Tibial nerve (tissue), 4 donors: ENCODE results near the gene TRIM34. TPM values are rescaled to one million over a fixed set of nuclear protein-coding genes. Genes with fewer than 3 reads are reported as not detected.

Source experiments
- DNase-seq, 2 donors: peaks; one replicate each; pipeline ENCODE4 v3.0.0-alpha.2; 2019; ENCODE audit warnings: low spot score in 2 of 2
- H3K27ac ChIP-seq, 4 donors: fragments of 200-600 bp; sonication (generic) in 3 of 4; one replicate each; pipeline ENCODE4 v1.5.1; 2017 to 2019; ENCODE audit warnings: mild to moderate bottlenecking in 1 of 4
- H3K27me3 ChIP-seq, 2 donors: fragments of 200-600 bp; sonication (generic) in 1 of 2; one replicate each; pipeline versions ENCODE4 v1.5.1 to v1.6.0; 2017 to 2019
- H3K36me3 ChIP-seq, 3 donors: fragments of 200-600 bp; sonication (generic); one replicate each; pipeline ENCODE4 v1.5.1; 2018 to 2019
- H3K4me1 ChIP-seq, 4 donors: fragments of 200-600 bp; sonication (generic) in 3 of 4; one replicate each; pipeline ENCODE4 v1.5.1; 2017 to 2019
- H3K4me3 ChIP-seq, 4 donors: fragments of 200-600 bp; sonication (generic) in 3 of 4; one replicate each; pipeline ENCODE4 v1.5.1; 2017 to 2019; ENCODE audit warnings: mild to moderate bottlenecking in 1 of 4, moderate library complexity in 1 of 4
- H3K9me3 ChIP-seq, 4 donors: fragments of 200-600 bp; sonication (generic) in 3 of 4; one replicate each; pipeline ENCODE4 v1.5.1; 2017 to 2019
- CTCF ChIP-seq, 5 experiments: fragments of 200-600 bp in 3 of 5; fragments of 450-650 bp in 2 of 5; sonication (generic) in 3 of 5; IDR thresholded peaks; one replicate each; pipeline ENCODE4 v1.5.1; 2016 to 2019; ENCODE audit warnings: antibody characterized with exemption in 5 of 5, mild to moderate bottlenecking in 3 of 5, moderate library complexity in 2 of 5
- EP300 ChIP-seq, 2 donors: sonication (generic); formaldehyde crosslinking; IDR thresholded peaks; one replicate each; pipeline ENCODE4 v1.6.1; 2017; ENCODE audit warnings: antibody characterized with exemption in 2 of 2, mild to moderate bottlenecking in 1 of 2
- POLR2A ChIP-seq, 2 donors: fragments of 450-650 bp; IDR thresholded peaks; one replicate each; pipeline ENCODE4 v1.6.1; 2017; ENCODE audit warnings: antibody characterized with exemption in 2 of 2, mild to moderate bottlenecking in 2 of 2, moderate library complexity in 2 of 2
- WGBS, 2 donors: methylation state at CpG; one replicate each; pipeline ENCODE4 v1.1.5; 2018; 5-methylcytosine and 5-hydroxymethylcytosine counted together
- total RNA-seq, 4 donors: library from RNA; depleted of rRNA; stranded (reverse); fragments of >200 nt; gene quantifications; one replicate each; pipeline ENCODE4 v1.1.0, GENCODE V29; 2016

TRIM34 gene
- total RNA-seq, 4 donors from 2014 or later: 2.2 to 6.1 (median 3.1) TPM

- no peak for DNase-seq
- H3K36me3 ChIP-seq: no peaks in the 10 kb centered on the region
- peaks cover 0 to 41% (median 19%) of the 10 kb centered on the region in 4 donors for H3K4me1 ChIP-seq
- no peaks in the 10 kb centered on the region for H3K27me3 ChIP-seq
- no peaks in the 10 kb centered on the region for H3K9me3 ChIP-seq
- H3K4me3 ChIP-seq: no peak overlapping the region
- TF ChIP-seq EP300 (IDR thresholded peaks at IDR 0.05) (no peak), POLR2A (IDR thresholded peaks at IDR 0.05) (no peak), CTCF (IDR thresholded peaks at IDR 0.05) (no peak)
- H3K27ac ChIP-seq: no peak overlapping the region
- 95 to 97% methylated on average over 3 of the region's 3 CpGs for WGBS, 2 donors
These were observed 2.0 kb upstream of the TRIM34 start for GRCh38 chr11:5622802-5623201.

GRCh38 chr11:5625281-5625680 is 480 bp downstream of the TRIM34 start:
- TF ChIP-seq POLR2A (IDR thresholded peaks at IDR 0.05) (no peak), CTCF (IDR thresholded peaks at IDR 0.05) (no peak), EP300 (IDR thresholded peaks at IDR 0.05) (no peak)
- Histone ChIP-seq H3K9me3 (no peaks in the 10 kb centered on the region), H3K27me3 (no peaks in the 10 kb centered on the region), H3K4me1 (peaks cover 0 to 41% (median 19%) of the 10 kb centered on the region in 4 donors), H3K4me3 (peak overlapping the region; percentile 37 to 64 (median 56)), H3K27ac (peak overlapping the region; percentile 32 to 85 (median 74)), H3K36me3 (peaks cover 0 to 8% (median 0%) of the 10 kb centered on the region in 3 donors)
- 6 to 12% methylated on average over 4 of the region's 4 CpGs for WGBS, 2 donors
- no peak for DNase-seq

- TF ChIP-seq EP300 (IDR thresholded peaks at IDR 0.05) (no peak), CTCF (IDR thresholded peaks at IDR 0.05) (no peak), POLR2A (IDR thresholded peaks at IDR 0.05) (no peak)
- no peak for DNase-seq
- Histone ChIP-seq H3K9me3 (no peaks in the 10 kb centered on the region), H3K4me3 (no peak overlapping the region), H3K27ac (peak overlapping the region in 1 of 4 donors; percentile 85), H3K36me3 (peaks cover 0 to 8% (median 0%) of the 10 kb centered on the region in 3 donors), H3K27me3 (no peaks in the 10 kb centered on the region), H3K4me1 (peaks cover 0 to 35% (median 15%) of the 10 kb centered on the region in 4 donors)
- 57 to 65% methylated on average over 5 of the region's 5 CpGs for WGBS, 2 donors
These were observed 1.4 kb downstream of the TRIM34 start for GRCh38 chr11:5626196-5626595.

- TF ChIP-seq CTCF (IDR thresholded peaks at IDR 0.05) (no peak), EP300 (IDR thresholded peaks at IDR 0.05) (no peak), POLR2A (IDR thresholded peaks at IDR 0.05) (no peak)
- H3K36me3 ChIP-seq: peaks cover 0 to 52% (median 0%) of the 10 kb centered on the region in 3 donors
- H3K27me3 ChIP-seq: no peaks in the 10 kb centered on the region
- H3K4me3 ChIP-seq: no peak overlapping the region
- H3K9me3 ChIP-seq: no peaks in the 10 kb centered on the region
- 79 to 81% methylated on average over 2 of the region's 2 CpGs for WGBS, 2 donors
- no peak overlapping the region for H3K27ac ChIP-seq
- DNase-seq: no peak
- peaks cover 0 to 3% (median 0%) of the 10 kb centered on the region in 4 donors for H3K4me1 ChIP-seq
These were observed 6.6 kb downstream of the TRIM34 start for GRCh38 chr11:5631417-5631816.

GRCh38 chr11:5631969-5632635 is 7.3 kb downstream of the TRIM34 start:
- 75 to 85% methylated on average over 5 of the region's 5 CpGs for WGBS, 2 donors
- Histone ChIP-seq H3K4me3 (no peak overlapping the region), H3K9me3 (no peaks in the 10 kb centered on the region), H3K4me1 (no peaks in the 10 kb centered on the region), H3K27me3 (no peaks in the 10 kb centered on the region), H3K36me3 (peaks cover 0 to 59% (median 0%) of the 10 kb centered on the region in 3 donors), H3K27ac (no peak overlapping the region)
- no peak for TF ChIP-seq EP300 (IDR thresholded peaks at IDR 0.05)
- TF ChIP-seq CTCF (IDR thresholded peaks at IDR 0.05): no peak
- no peak for TF ChIP-seq POLR2A (IDR thresholded peaks at IDR 0.05)
- no peak for DNase-seq
